Prostate gland (tissue), 2 donors: Measurements from ENCODE around the gene SLC9B1. TPM values are rescaled to one million over a fixed set of nuclear protein-coding genes. Genes with fewer than 3 reads are reported as not detected.
"Not testable (repeated sequence)": the region's sequence is repeated elsewhere in the genome, so short reads cannot be mapped to it uniquely, and the experiment has no call there.

ENCODE experiments used
- DNase-seq: peaks from one replicate; pipeline ENCODE4 v3.0.0-alpha.2; 2019; ENCODE audit warnings: low spot score
- H3K27ac ChIP-seq, 2 donors: fragments of 200-600 bp; sonication (generic); 2 replicates each; pipeline ENCODE4 v1.5.1; 2017 to 2019
- H3K27me3 ChIP-seq: fragments of 200-600 bp; sonication (generic); replicated peaks from 2 replicates; pipeline ENCODE4 v1.5.1; 2019; ENCODE audit not compliant: insufficient read depth
- H3K36me3 ChIP-seq, 2 donors: fragments of 200-600 bp; sonication (generic); 1 replicate in 1 of 2; 2 replicates in 1 of 2; pipeline versions ENCODE4 v1.5.1 to v1.8.1; 2017 to 2019
- H3K4me1 ChIP-seq: fragments of 200-600 bp; sonication (generic); replicated peaks from 2 replicates; pipeline ENCODE4 v1.5.1; 2019
- H3K4me3 ChIP-seq, 2 donors: fragments of 200-600 bp; sonication (generic); 2 replicates each; pipeline ENCODE4 v1.5.1; 2017 to 2019
- H3K9me3 ChIP-seq: fragments of 200-600 bp; sonication (generic); 2 replicates; pipeline ENCODE4 v1.5.1; 2017
- CTCF ChIP-seq, 4 experiments: fragments of 200-600 bp in 2 of 4; fragments of 450-650 bp in 2 of 4; sonication (generic) in 2 of 4; IDR thresholded peaks; 1 replicate in 3 of 4; 2 replicates in 1 of 4; pipeline ENCODE4 v1.5.1; 2016 to 2019; ENCODE audit warnings: antibody characterized with exemption in 4 of 4, mild to moderate bottlenecking in 2 of 4, moderate library complexity in 2 of 4
- POLR2A ChIP-seq: fragments of 450-650 bp; IDR thresholded peaks from one replicate; pipeline ENCODE4 v1.6.1; 2016; ENCODE audit warnings: antibody characterized with exemption, mild to moderate bottlenecking
- POLR2AphosphoS5 ChIP-seq: sonication (generic); formaldehyde crosslinking; IDR thresholded peaks from one replicate; pipeline ENCODE4 v1.6.1; 2017; ENCODE audit warnings: antibody characterized with exemption
- WGBS: methylation state at CpG from one replicate; pipeline ENCODE4 v1.1.5; 2018; 5-methylcytosine and 5-hydroxymethylcytosine counted together
- intact Hi-C: fragments of 100-400 bp; cut with DNase I; formaldehyde crosslinking; loops from one replicate; pipeline ENCODE4 v1.14.2; 2022
- total RNA-seq, 2 donors: library from RNA; depleted of rRNA; stranded (reverse); fragments of >200 nt; gene quantifications; one replicate each; pipeline ENCODE4 v1.1.0, GENCODE V29; 2016

SLC9B1 gene
- total RNA-seq, 2 donors from 2014 or later: 9.3 TPM; not detected in 1

- Histone ChIP-seq H3K9me3 (no peaks in the 10 kb centered on the region), H3K27me3 (no peaks in the 10 kb centered on the region), H3K27ac (no peak overlapping the region), H3K4me1 (no peaks in the 10 kb centered on the region), H3K36me3 (no peaks in the 10 kb centered on the region), H3K4me3 (no peak overlapping the region)
- intact Hi-C loops: no loop called here
- no peak for TF ChIP-seq CTCF (IDR thresholded peaks at IDR 0.05)
- no peak for TF ChIP-seq POLR2AphosphoS5
- TF ChIP-seq POLR2A: no peak
- 93% methylated on average over 1 of the region's 1 CpG for WGBS
- no peak for DNase-seq
These were observed 138.2 kb downstream of the SLC9B1 start for GRCh38 chr4:102881343-102881742.

- H3K4me3 ChIP-seq: no peak overlapping the region
- intact Hi-C loops: no loop called here
- no peak for TF ChIP-seq POLR2AphosphoS5
- no peak for TF ChIP-seq POLR2A
- no peak for TF ChIP-seq CTCF (IDR thresholded peaks at IDR 0.05)
- H3K27me3 ChIP-seq: no peaks in the 10 kb centered on the region
- no peak overlapping the region for H3K27ac ChIP-seq
- no peaks in the 10 kb centered on the region for H3K9me3 ChIP-seq
- H3K4me1 ChIP-seq: no peaks in the 10 kb centered on the region
- DNase-seq: no peak
- no peaks in the 10 kb centered on the region for H3K36me3 ChIP-seq
- WGBS: 91% methylated on average over 3 of the region's 3 CpGs
These were observed 140.6 kb downstream of the SLC9B1 start for GRCh38 chr4:102878901-102879300.

GRCh38 chr4:102878349-102878748 is 141.2 kb downstream of the SLC9B1 start:
- intact Hi-C loops, H3K4me3 ChIP-seq, H3K36me3 ChIP-seq, H3K9me3 ChIP-seq, H3K27ac ChIP-seq, H3K4me1 ChIP-seq, H3K27me3 ChIP-seq, DNase-seq: not testable (repeated sequence)
- WGBS: 62% methylated on average over 4 of the region's 4 CpGs

GRCh38 chr4:102877477-102878106 is 141.9 kb downstream of the SLC9B1 start:
- H3K4me1 ChIP-seq, H3K36me3 ChIP-seq, H3K9me3 ChIP-seq, intact Hi-C loops, DNase-seq, H3K27ac ChIP-seq, H3K4me3 ChIP-seq, H3K27me3 ChIP-seq: not testable (repeated sequence)
- 100% methylated on average over 3 of the region's 3 CpGs for WGBS

- no peaks in the 10 kb centered on the region for H3K9me3 ChIP-seq
- no peak for DNase-seq
- WGBS: 83% methylated on average over 2 of the region's 2 CpGs
These were observed 147.7 kb downstream of the SLC9B1 start for GRCh38 chr4:102871772-102872171.

More at GRCh38 chr4:102871772-102872171, 147.7 kb downstream of the SLC9B1 start:
- H3K4me1 ChIP-seq: no peaks in the 10 kb centered on the region
- no peaks in the 10 kb centered on the region for H3K36me3 ChIP-seq
- no peaks in the 10 kb centered on the region for H3K27me3 ChIP-seq
- intact Hi-C loops: loop anchor here (5.0 kb wide), 1 partner anchor 369 kb away; the partner anchor contains the start of gene NFKB1
- no peak overlapping the region for H3K4me3 ChIP-seq
- no peak overlapping the region for H3K27ac ChIP-seq
- TF ChIP-seq POLR2AphosphoS5 (no peak), CTCF (IDR thresholded peaks at IDR 0.05) (no peak), POLR2A (no peak)
